ENCODE results near the gene PSMA3. TPM values are rescaled to one million over a fixed set of nuclear protein-coding genes. Genes with fewer than 3 reads are reported as not detected.

The PSMA3 gene
- polyA plus RNA-seq, 1 donor from 2014 or later, result 198 TPM

DNA sequence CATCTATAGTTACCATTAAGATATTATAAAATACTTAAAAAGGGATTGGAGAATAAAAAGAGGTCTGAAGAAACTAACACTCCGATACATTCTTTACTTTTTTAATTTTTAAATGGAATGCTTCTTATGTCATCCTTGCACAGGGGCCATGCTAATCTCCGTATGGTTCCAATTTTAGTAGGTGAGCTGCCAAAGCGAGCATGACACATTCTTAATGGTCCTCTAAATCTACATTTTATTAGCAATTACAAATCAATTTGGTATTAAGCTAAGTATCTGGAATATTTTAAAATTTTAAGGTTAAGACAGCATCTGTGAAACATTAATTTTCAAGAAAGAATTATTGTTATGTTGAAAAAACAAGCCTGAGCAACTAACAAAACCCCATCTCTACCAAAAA, 47.5 kb downstream of the PSMA3 start:
- Histone ChIP-seq H4K20me1 (ENCODE audit: insufficient read depth) (peaks cover 7% of the 10 kb centered on the region), H3F3A (ENCODE audit: insufficient read depth, low read length, poor library complexity, severe bottlenecking) (no peaks in the 10 kb centered on the region), H3K36me3 (ENCODE audit: insufficient read depth, low read length) (no peaks in the 10 kb centered on the region), H3K79me2 (replicated peaks; ENCODE audit: insufficient read depth, low read length) (peaks cover 59% of the 10 kb centered on the region), H3K9me2 (ENCODE audit: insufficient read depth, low read length) (no peaks in the 10 kb centered on the region), H3K27me3 (ENCODE audit: insufficient read depth, low read depth, low read length) (no peaks in the 10 kb centered on the region), H3K4me3 (ENCODE audit: low read length) (no peak overlapping the region), H2AFZ (ENCODE audit: low read depth, low read length) (no peak overlapping the region), H3K9ac (ENCODE audit: low read length) (no peak overlapping the region), H3K27ac (ENCODE audit: low read length) (no peak overlapping the region), H3K9me3 (ENCODE audit: low read length) (no peaks in the 10 kb centered on the region), H3K4me2 (ENCODE audit: low read length) (no peak overlapping the region)
- no peak for TF ChIP-seq TAF1 (IDR thresholded peaks at IDR 0.05; ENCODE audit: low read depth)
- no peak for TF ChIP-seq EZH2 (IDR thresholded peaks at IDR 0.05; ENCODE audit: borderline replicate concordance, insufficient read depth, low read length, poor library complexity, severe bottlenecking)
- TF ChIP-seq, protein P1, sequence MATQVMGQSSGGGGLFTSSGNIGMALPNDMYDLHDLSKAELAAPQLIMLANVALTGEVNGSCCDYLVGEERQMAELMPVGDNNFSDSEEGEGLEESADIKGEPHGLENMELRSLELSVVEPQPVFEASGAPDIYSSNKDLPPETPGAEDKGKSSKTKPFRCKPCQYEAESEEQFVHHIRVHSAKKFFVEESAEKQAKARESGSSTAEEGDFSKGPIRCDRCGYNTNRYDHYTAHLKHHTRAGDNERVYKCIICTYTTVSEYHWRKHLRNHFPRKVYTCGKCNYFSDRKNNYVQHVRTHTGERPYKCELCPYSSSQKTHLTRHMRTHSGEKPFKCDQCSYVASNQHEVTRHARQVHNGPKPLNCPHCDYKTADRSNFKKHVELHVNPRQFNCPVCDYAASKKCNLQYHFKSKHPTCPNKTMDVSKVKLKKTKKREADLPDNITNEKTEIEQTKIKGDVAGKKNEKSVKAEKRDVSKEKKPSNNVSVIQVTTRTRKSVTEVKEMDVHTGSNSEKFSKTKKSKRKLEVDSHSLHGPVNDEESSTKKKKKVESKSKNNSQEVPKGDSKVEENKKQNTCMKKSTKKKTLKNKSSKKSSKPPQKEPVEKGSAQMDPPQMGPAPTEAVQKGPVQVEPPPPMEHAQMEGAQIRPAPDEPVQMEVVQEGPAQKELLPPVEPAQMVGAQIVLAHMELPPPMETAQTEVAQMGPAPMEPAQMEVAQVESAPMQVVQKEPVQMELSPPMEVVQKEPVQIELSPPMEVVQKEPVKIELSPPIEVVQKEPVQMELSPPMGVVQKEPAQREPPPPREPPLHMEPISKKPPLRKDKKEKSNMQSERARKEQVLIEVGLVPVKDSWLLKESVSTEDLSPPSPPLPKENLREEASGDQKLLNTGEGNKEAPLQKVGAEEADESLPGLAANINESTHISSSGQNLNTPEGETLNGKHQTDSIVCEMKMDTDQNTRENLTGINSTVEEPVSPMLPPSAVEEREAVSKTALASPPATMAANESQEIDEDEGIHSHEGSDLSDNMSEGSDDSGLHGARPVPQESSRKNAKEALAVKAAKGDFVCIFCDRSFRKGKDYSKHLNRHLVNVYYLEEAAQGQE (IDR thresholded peaks at IDR 0.05; ENCODE audit: borderline replicate concordance), result no peak
- no peak for TF ChIP-seq SMC3 (conservative IDR thresholded peaks at IDR 0.05; ENCODE audit: poor library complexity)
- TF ChIP-seq RAD21 (conservative IDR thresholded peaks at IDR 0.05), result no peak
- TF ChIP-seq MXI1 (conservative IDR thresholded peaks at IDR 0.05; ENCODE audit: poor library complexity, severe bottlenecking), result no peak
- no peak for TF ChIP-seq POLR2AphosphoS5 (IDR thresholded peaks at IDR 0.05)
- no peak for TF ChIP-seq EP300 (conservative IDR thresholded peaks at IDR 0.05; ENCODE audit: poor library complexity, severe bottlenecking)

- H3K36me3 ChIP-seq (ENCODE audit: insufficient read depth, low read length), result no peaks in the 10 kb centered on the region
These were observed 49.6 kb downstream of the PSMA3 start for GRCh38 chr14:58294201-58294600.

More at GRCh38 chr14:58294201-58294600, 49.6 kb downstream of the PSMA3 start:
- no peak overlapping the region for H3K9ac ChIP-seq (ENCODE audit: low read length)
- H3K9me2 ChIP-seq (ENCODE audit: insufficient read depth, low read length), result no peaks in the 10 kb centered on the region
- H3K79me2 ChIP-seq (replicated peaks; ENCODE audit: insufficient read depth, low read length), result peaks cover 58% of the 10 kb centered on the region
- peaks cover 4% of the 10 kb centered on the region for H4K20me1 ChIP-seq (ENCODE audit: insufficient read depth)
- TF ChIP-seq SMC3 (conservative IDR thresholded peaks at IDR 0.05; ENCODE audit: poor library complexity) (no peak), RAD21 (conservative IDR thresholded peaks at IDR 0.05) (no peak), EP300 (conservative IDR thresholded peaks at IDR 0.05; ENCODE audit: poor library complexity, severe bottlenecking) (no peak), POLR2AphosphoS5 (IDR thresholded peaks at IDR 0.05) (no peak), TAF1 (IDR thresholded peaks at IDR 0.05; ENCODE audit: low read depth) (no peak), EZH2 (IDR thresholded peaks at IDR 0.05; ENCODE audit: borderline replicate concordance, insufficient read depth, low read length, poor library complexity, severe bottlenecking) (no peak), MXI1 (conservative IDR thresholded peaks at IDR 0.05; ENCODE audit: poor library complexity, severe bottlenecking) (no peak)
- TF ChIP-seq, protein P1 (IDR thresholded peaks at IDR 0.05; ENCODE audit: borderline replicate concordance), result no peak
- TF ChIP-seq, protein P2, sequence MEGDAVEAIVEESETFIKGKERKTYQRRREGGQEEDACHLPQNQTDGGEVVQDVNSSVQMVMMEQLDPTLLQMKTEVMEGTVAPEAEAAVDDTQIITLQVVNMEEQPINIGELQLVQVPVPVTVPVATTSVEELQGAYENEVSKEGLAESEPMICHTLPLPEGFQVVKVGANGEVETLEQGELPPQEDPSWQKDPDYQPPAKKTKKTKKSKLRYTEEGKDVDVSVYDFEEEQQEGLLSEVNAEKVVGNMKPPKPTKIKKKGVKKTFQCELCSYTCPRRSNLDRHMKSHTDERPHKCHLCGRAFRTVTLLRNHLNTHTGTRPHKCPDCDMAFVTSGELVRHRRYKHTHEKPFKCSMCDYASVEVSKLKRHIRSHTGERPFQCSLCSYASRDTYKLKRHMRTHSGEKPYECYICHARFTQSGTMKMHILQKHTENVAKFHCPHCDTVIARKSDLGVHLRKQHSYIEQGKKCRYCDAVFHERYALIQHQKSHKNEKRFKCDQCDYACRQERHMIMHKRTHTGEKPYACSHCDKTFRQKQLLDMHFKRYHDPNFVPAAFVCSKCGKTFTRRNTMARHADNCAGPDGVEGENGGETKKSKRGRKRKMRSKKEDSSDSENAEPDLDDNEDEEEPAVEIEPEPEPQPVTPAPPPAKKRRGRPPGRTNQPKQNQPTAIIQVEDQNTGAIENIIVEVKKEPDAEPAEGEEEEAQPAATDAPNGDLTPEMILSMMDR (IDR thresholded peaks at IDR 0.05; ENCODE audit: poor library complexity, severe bottlenecking), result no peak
- no peak overlapping the region for H2AFZ ChIP-seq (ENCODE audit: low read depth, low read length)
- no peak overlapping the region for H3K27ac ChIP-seq (ENCODE audit: low read length)
- H3K9me3 ChIP-seq (ENCODE audit: low read length), result no peaks in the 10 kb centered on the region
- H3K27me3 ChIP-seq (ENCODE audit: insufficient read depth, low read depth, low read length), result no peaks in the 10 kb centered on the region
- H3K4me3 ChIP-seq (ENCODE audit: low read length), result no peak overlapping the region
- H3F3A ChIP-seq (ENCODE audit: insufficient read depth, low read length, poor library complexity, severe bottlenecking), result no peaks in the 10 kb centered on the region
- H3K4me2 ChIP-seq (ENCODE audit: low read length), result no peak overlapping the region
